ENCODE measurements around the gene TULP4.
"Not testable (repeated sequence)": the region's sequence is repeated elsewhere in the genome, so short reads cannot be mapped to it uniquely, and the experiment has no call there.

Gene TULP4

DNA sequence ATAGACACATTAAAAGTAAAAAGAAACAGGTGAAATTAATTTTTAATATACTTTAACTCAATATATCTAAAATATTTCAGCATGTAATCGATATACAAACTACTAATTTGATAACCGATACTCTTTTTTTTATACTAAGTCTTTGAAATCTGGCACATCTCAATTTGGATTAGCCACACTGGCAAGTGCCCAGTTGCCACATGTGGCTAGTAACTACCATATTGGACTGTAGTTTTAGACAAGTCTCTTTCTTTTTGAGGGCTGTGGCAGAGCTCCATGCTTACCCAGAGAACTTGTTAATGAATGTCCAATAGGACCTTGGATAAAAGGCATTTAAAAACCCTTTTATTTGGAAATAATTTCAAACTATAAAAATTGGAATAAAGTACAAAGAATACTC lies 17.8 kb downstream of the TULP4 start:
- TF ChIP-seq, protein P1, sequence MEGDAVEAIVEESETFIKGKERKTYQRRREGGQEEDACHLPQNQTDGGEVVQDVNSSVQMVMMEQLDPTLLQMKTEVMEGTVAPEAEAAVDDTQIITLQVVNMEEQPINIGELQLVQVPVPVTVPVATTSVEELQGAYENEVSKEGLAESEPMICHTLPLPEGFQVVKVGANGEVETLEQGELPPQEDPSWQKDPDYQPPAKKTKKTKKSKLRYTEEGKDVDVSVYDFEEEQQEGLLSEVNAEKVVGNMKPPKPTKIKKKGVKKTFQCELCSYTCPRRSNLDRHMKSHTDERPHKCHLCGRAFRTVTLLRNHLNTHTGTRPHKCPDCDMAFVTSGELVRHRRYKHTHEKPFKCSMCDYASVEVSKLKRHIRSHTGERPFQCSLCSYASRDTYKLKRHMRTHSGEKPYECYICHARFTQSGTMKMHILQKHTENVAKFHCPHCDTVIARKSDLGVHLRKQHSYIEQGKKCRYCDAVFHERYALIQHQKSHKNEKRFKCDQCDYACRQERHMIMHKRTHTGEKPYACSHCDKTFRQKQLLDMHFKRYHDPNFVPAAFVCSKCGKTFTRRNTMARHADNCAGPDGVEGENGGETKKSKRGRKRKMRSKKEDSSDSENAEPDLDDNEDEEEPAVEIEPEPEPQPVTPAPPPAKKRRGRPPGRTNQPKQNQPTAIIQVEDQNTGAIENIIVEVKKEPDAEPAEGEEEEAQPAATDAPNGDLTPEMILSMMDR (IDR thresholded peaks at IDR 0.05; ENCODE audit: insufficient read depth, low read depth, low read length, missing control alignments): no peak
- H3K4me3 ChIP-seq (ENCODE audit: low read depth, low read length): no peak overlapping the region
- DNase-seq (ENCODE audit: low read depth): no peak

DNA sequence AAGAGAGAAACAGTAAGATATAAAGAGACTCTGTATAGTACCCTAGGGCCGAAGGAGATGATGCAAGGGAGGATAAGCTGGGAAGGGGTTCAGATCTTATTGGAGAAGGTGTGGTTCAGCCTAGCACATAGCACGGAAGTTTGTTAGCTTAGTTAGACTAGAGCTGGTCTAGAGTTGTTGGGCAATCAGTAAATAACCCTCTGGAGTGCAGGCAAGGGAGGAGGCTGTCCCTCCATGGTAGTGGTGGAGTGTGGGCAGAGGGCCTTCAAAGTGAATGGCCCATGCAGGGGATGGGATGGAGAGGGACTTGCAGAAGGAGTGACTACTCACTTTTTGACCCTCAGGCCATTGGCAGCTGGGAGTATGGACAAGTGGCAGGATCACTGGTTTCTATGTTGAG lies 20.0 kb downstream of the TULP4 start:
- TF ChIP-seq, protein P1 (IDR thresholded peaks at IDR 0.05; ENCODE audit: insufficient read depth, low read depth, low read length, missing control alignments): no peak
- no peak for DNase-seq (ENCODE audit: low read depth)

DNA sequence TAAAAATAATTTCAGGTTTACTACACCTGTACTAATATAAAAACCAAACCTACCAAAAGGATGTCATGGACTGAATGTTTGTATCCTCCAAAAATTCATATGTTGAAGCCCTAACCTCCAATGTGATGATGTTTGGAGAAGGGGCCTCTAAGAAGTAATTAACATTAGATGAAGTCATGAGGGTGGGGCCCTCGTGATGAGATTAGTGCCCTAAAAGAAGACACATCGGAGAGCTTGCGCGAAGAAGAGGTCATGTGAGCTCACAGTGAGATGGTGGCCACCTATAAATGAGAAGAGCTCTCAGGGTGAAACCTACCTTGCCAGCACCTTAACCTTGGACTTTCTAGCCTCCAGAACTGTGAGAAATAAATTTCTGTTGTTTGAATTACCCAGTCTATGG lies 20.8 kb downstream of the TULP4 start:
- TF ChIP-seq, protein P1 (IDR thresholded peaks at IDR 0.05; ENCODE audit: insufficient read depth, low read depth, low read length, missing control alignments): no peak
- H3K4me3 ChIP-seq (ENCODE audit: low read depth, low read length): no peak overlapping the region
- no peak for DNase-seq (ENCODE audit: low read depth)

More for the DNA sequence above, 20.0 kb downstream of the TULP4 start:
- no peak overlapping the region for H3K4me3 ChIP-seq (ENCODE audit: low read depth, low read length)

DNA sequence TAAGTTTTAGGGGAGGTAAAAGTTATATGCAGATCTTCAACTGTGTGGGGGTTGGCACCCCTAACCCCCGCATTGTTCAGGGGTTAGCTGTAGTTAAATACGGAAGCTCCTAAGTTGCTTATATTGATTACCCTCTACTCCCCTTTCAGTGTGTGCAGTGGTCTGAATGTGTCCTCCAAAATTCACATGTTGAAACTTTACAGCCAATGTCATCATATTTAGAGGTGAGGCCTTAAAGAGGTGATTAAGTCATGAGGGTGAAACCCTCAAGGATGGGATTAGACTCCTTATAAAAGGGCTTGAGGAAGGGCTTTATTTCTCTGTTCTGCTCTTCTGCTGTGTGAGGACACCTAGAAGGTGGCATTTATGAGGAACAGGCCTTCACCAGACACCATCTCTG lies 22.3 kb downstream of the TULP4 start:
- TF ChIP-seq, protein P1 (IDR thresholded peaks at IDR 0.05; ENCODE audit: insufficient read depth, low read depth, low read length, missing control alignments): no peak
- no peak for DNase-seq (ENCODE audit: low read depth)
- H3K4me3 ChIP-seq (ENCODE audit: low read depth, low read length): no peak overlapping the region

DNA sequence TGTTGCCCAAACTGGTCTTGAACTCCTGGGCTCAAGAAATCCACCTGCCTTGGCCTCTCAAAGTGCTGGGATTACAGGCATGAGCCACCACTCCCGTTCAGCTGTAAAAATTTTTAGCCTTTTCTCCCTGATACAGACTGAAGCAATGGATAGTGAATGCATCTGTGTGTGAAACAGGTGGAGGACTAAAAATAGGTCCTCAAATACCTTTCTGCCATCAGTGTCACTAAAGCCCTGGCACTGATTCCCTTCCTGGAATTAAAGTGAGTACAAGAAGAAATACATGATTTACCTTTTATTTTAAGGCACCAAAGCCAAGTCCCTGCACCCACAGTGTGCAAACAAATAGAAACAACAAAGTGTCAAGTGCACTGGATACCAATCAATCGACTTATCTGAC lies 25.1 kb downstream of the TULP4 start:
- TF ChIP-seq, protein P1 (IDR thresholded peaks at IDR 0.05; ENCODE audit: insufficient read depth, low read depth, low read length, missing control alignments): no peak
- no peak overlapping the region for H3K4me3 ChIP-seq (ENCODE audit: low read depth, low read length)
- no peak for DNase-seq (ENCODE audit: low read depth)

DNA sequence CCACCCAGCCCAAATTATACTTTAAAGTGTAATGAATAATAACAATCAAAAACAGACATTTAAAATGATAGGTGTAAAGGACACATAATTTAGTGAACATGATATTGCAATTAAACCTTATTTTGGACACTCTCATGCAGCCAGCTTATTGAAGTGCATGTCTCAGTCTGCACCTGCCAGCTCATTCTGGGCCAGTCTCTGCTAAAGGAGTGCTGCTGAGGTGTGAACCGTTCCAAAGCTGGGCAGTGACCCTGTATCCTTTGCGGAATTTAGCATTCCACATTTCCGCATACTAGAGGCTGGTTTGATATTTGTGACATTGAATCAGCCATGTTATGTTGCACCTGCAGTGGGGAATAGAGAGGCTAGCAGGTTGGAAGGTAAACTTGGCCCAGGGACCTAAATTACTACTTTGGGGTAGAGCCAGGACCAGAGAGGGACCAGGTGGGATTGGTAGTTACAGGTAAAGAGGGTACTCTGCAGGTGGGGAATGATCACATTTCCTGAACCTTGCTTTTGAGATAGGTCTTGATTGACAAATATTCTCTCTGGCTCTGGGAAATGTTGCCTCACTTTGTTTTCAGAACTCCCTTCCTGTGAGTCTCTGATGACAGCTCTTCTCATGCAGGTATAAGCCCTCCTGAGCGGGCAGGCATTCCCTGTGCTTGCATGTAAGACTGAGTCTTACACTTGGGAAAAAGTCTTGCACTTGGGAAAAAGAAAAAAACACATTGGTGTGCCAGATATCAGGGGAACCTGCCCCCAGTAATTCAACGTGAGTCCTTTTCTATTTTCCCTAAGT lies 26.2 kb downstream of the TULP4 start:
- no peak for DNase-seq (ENCODE audit: low read depth)
- TF ChIP-seq, protein P1 (IDR thresholded peaks at IDR 0.05; ENCODE audit: insufficient read depth, low read depth, low read length, missing control alignments): no peak
- H3K4me3 ChIP-seq (ENCODE audit: low read depth, low read length): no peak overlapping the region

DNA sequence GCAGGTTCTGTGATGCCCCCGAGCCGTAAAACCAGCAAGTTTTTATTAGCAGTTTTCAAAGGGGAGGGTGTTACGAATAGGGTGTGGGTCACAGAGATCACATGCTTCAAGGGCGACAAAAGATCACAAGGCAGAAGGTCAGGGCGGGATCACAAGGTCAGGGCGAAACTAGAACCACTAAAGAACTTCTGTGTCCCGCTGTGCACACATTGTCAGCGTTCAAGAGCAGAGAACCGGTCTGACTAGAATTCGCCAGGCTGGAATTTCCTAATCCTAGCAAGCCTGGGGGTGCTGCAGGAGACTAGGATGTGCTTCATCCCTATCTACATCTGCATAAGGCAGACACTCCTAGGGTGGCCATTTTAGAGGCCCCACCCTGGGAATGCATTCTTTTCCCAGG lies 26.9 kb downstream of the TULP4 start:
- H3K4me3 ChIP-seq (ENCODE audit: low read depth, low read length): not testable (repeated sequence)

More for the DNA sequence above, 26.9 kb downstream of the TULP4 start:
- DNase-seq (ENCODE audit: low read depth): not testable (repeated sequence)

Data from GM12865 (cell line).